ENCODE measurements around the gene CCND3. TPM values are rescaled to one million over a fixed set of nuclear protein-coding genes. Genes with fewer than 3 reads are reported as not detected.

CCND3 gene
- total RNA-seq, 1 donor from 2014 or later: 217 TPM

- intact Hi-C loops (cut with micrococcal nuclease): loop anchor here (5.0 kb wide), 1 partner anchor 49 kb away; no protein-coding TSS in a partner anchor
- H3K27ac Mint-ChIP-seq: peak overlapping the region; percentile 88
- H3K4me1 Mint-ChIP-seq (ENCODE audit: low read depth): peaks cover 8% of the 10 kb centered on the region
These were observed 45.3 kb downstream of the CCND3 start for GRCh38 chr6:41896281-41896680.

GRCh38 chr6:41895300-41896233 lies 46.0 kb downstream of the CCND3 start, which contains the start of gene USP49:
USP49 (minus strand) TSS chr6:41895375; CDS start chr6:41806983, 88,392 bp downstream.
- Mint-ChIP-seq H3K4me3 (ENCODE audit: low read depth) (no peak within 1 kb of the TSS), H3K9me3 (no peaks in the 10 kb centered on the region), H3K36me3 (ENCODE audit: low read depth) (no peaks in the 10 kb centered on the region), H3K27me3 (ENCODE audit: low read depth) (no peaks in the 10 kb centered on the region), H3K4me1 (ENCODE audit: low read depth) (peaks cover 8% of the 10 kb centered on the region), H3K27ac (peak within 1 kb of the TSS; percentile 88)
- DNase-seq (ENCODE audit: low spot score): peak; percentile 86
- intact Hi-C loops (cut with micrococcal nuclease): loop anchor here (1.0 to 5.0 kb wide), 5 partner anchors 26 to 149 kb away; partner anchors contain the start of genes BYSL, MED20 and TOMM6

More at GRCh38 chr6:41896281-41896680, 45.3 kb downstream of the CCND3 start:
- Mint-ChIP-seq H3K27me3 (ENCODE audit: low read depth) (no peaks in the 10 kb centered on the region), H3K4me3 (ENCODE audit: low read depth) (no peak overlapping the region), H3K36me3 (ENCODE audit: low read depth) (no peaks in the 10 kb centered on the region), H3K9me3 (no peaks in the 10 kb centered on the region)
- no peak for DNase-seq (ENCODE audit: low spot score)

GRCh38 chr6:41894366-41895299 lies 47.0 kb downstream of the CCND3 start:
- intact Hi-C loops (cut with micrococcal nuclease): loop anchor here (1.0 to 5.0 kb wide), 5 partner anchors 27 to 150 kb away; partner anchors contain the start of genes BYSL, MED20 and TOMM6
- H3K4me3 Mint-ChIP-seq (ENCODE audit: low read depth): no peak overlapping the region
- H3K27ac Mint-ChIP-seq: peak overlapping the region; percentile 88
- H3K4me1 Mint-ChIP-seq (ENCODE audit: low read depth): peaks cover 8% of the 10 kb centered on the region
- no peaks in the 10 kb centered on the region for H3K27me3 Mint-ChIP-seq (ENCODE audit: low read depth)
- no peaks in the 10 kb centered on the region for H3K36me3 Mint-ChIP-seq (ENCODE audit: low read depth)
- no peaks in the 10 kb centered on the region for H3K9me3 Mint-ChIP-seq
- DNase-seq (ENCODE audit: low spot score): no peak

GRCh38 chr6:41892921-41893564 lies 48.6 kb downstream of the CCND3 start:
- Mint-ChIP-seq H3K27ac (no peak overlapping the region), H3K9me3 (no peaks in the 10 kb centered on the region), H3K4me3 (ENCODE audit: low read depth) (no peak overlapping the region), H3K4me1 (ENCODE audit: low read depth) (peaks cover 8% of the 10 kb centered on the region), H3K27me3 (ENCODE audit: low read depth) (no peaks in the 10 kb centered on the region), H3K36me3 (ENCODE audit: low read depth) (no peaks in the 10 kb centered on the region)
- intact Hi-C loops (cut with micrococcal nuclease): no loop called here
- no peak for DNase-seq (ENCODE audit: low spot score)

- Mint-ChIP-seq H3K27ac (no peak overlapping the region), H3K4me3 (ENCODE audit: low read depth) (no peak overlapping the region), H3K4me1 (ENCODE audit: low read depth) (peaks cover 2% of the 10 kb centered on the region), H3K36me3 (ENCODE audit: low read depth) (no peaks in the 10 kb centered on the region), H3K27me3 (ENCODE audit: low read depth) (no peaks in the 10 kb centered on the region), H3K9me3 (no peaks in the 10 kb centered on the region)
- intact Hi-C loops (cut with micrococcal nuclease): no loop called here
- no peak for DNase-seq (ENCODE audit: low spot score)
These were observed 54.3 kb downstream of the CCND3 start for GRCh38 chr6:41887331-41887751.

- Mint-ChIP-seq H3K27ac (no peak overlapping the region), H3K4me3 (ENCODE audit: low read depth) (no peak overlapping the region), H3K9me3 (no peaks in the 10 kb centered on the region), H3K27me3 (ENCODE audit: low read depth) (no peaks in the 10 kb centered on the region), H3K4me1 (ENCODE audit: low read depth) (peaks cover 2% of the 10 kb centered on the region), H3K36me3 (ENCODE audit: low read depth) (no peaks in the 10 kb centered on the region)
- DNase-seq (ENCODE audit: low spot score): no peak
- intact Hi-C loops (cut with micrococcal nuclease): no loop called here
These were observed 55.7 kb downstream of the CCND3 start for GRCh38 chr6:41885930-41886329.

- Mint-ChIP-seq H3K36me3 (ENCODE audit: low read depth) (no peaks in the 10 kb centered on the region), H3K27ac (no peak overlapping the region), H3K9me3 (no peaks in the 10 kb centered on the region), H3K4me1 (ENCODE audit: low read depth) (peaks cover 2% of the 10 kb centered on the region), H3K4me3 (ENCODE audit: low read depth) (no peak overlapping the region), H3K27me3 (ENCODE audit: low read depth) (no peaks in the 10 kb centered on the region)
- DNase-seq (ENCODE audit: low spot score): no peak
- intact Hi-C loops (cut with micrococcal nuclease): no loop called here
These were observed 56.7 kb downstream of the CCND3 start for GRCh38 chr6:41884957-41885356.

Other genes with a start within 250 kb of the CCND3 start
- gene TFEB, start 206.2 kb downstream of the CCND3 start, total RNA-seq: 11.2 and 13.4 TPM in 2 replicates
- not detected in 2 replicates for gene PGC, start 194.4 kb downstream of the CCND3 start, total RNA-seq
- gene FRS3, start 161.9 kb downstream of the CCND3 start, total RNA-seq: 4.7 and 5.8 TPM in 2 replicates
- gene PRICKLE4, start 161.0 kb downstream of the CCND3 start, total RNA-seq: not detected in 2 replicates
- 308 and 316 TPM in 2 replicates for gene TOMM6, start 154.1 kb downstream of the CCND3 start, total RNA-seq
- 6.1 and 6.4 TPM in 2 replicates for gene USP49, start 46.4 kb downstream of the CCND3 start, total RNA-seq
- 23.7 and 24.3 TPM in 2 replicates for gene MED20, start 20.7 kb downstream of the CCND3 start, total RNA-seq
- 58.2 and 60.5 TPM in 2 replicates for gene BYSL, start 20.3 kb downstream of the CCND3 start, total RNA-seq
- gene TAF8, start 108.7 kb upstream of the CCND3 start, total RNA-seq: 38.8 and 41.9 TPM in 2 replicates
- 0.09 and 0.23 TPM in 2 replicates for gene C6orf132, start 200.8 kb upstream of the CCND3 start, total RNA-seq
- gene GUCA1A, start 231.6 kb upstream of the CCND3 start, total RNA-seq: 0.16 and 0.18 TPM in 2 replicates

Data from activated T-helper 2 cell treated with anti-CD3 and anti-CD28 coated beads, Interferon-gamma antibody, Interleukin-2, Interleukin-4, amounts not matched to agents 10 μg/mL and 5 μg/mL and 100 μg/mL, durations not matched to agents 14 hours and 24 hours and 36 hours (primary cell).